GM23338 (cell line): ENCODE results near the gene FAM47B. TPM values are rescaled to one million over a fixed set of nuclear protein-coding genes. Genes with fewer than 3 reads are reported as not detected.
A peak's percentile ranks its signal among the peaks of the same experiment; 100 is the strongest.

Experiments used
- ATAC-seq: fragments of 200-7000 bp; cut with Tn5 transposase; 3 replicates; pipeline ENCODE4 v1.9.1; 2020
- DNase-seq: peaks from one replicate; pipeline ENCODE4 v3.0.0-alpha.2; 2015; ENCODE audit warnings: low spot score
- H2AFZ ChIP-seq: fragments of 200-600 bp; sonication (generic); 2 replicates; pipeline ENCODE4 v1.8.0; 2016; ENCODE audit warnings: antibody characterized with exemption, mild to moderate bottlenecking, moderate library complexity
- H3F3A ChIP-seq: fragments of 200-600 bp; sonication (generic); replicated peaks from 2 replicates; pipeline ENCODE4 v1.8.0; 2017; ENCODE audit warnings: antibody characterized with exemption, mixed run types, low read depth
- H3K27ac ChIP-seq: fragments of 200-600 bp; sonication (generic); 2 replicates; pipeline ENCODE4 v1.6.1; 2016; ENCODE audit warnings: low read depth
- H3K27me3 ChIP-seq: fragments of 200-600 bp; sonication (generic); 2 replicates; pipeline ENCODE4 v1.8.0; 2016; ENCODE audit warnings: mild to moderate bottlenecking, mixed run types, moderate library complexity; ENCODE audit not compliant: insufficient read depth
- H3K36me3 ChIP-seq: fragments of 200-600 bp; sonication (generic); 2 replicates; pipeline ENCODE4 v1.8.0; 2016; ENCODE audit warnings: mild to moderate bottlenecking; ENCODE audit not compliant: insufficient read depth
- H3K4me1 ChIP-seq: fragments of 200-600 bp; sonication (generic); 2 replicates; pipeline ENCODE4 v1.8.0; 2016; ENCODE audit warnings: mild to moderate bottlenecking, moderate library complexity; ENCODE audit not compliant: insufficient read depth
- H3K4me2 ChIP-seq: fragments of 200-600 bp; sonication (generic); 2 replicates; pipeline ENCODE4 v1.7.1; 2017; ENCODE audit warnings: mixed run types
- H3K4me3 ChIP-seq: fragments of 200-600 bp; sonication (generic); 2 replicates; pipeline ENCODE4 v1.6.1; 2016; ENCODE audit warnings: mixed run types
- H3K79me2 ChIP-seq: fragments of 200-600 bp; sonication (generic); replicated peaks from 2 replicates; pipeline ENCODE4 v1.8.0; 2017; ENCODE audit warnings: mild to moderate bottlenecking; ENCODE audit not compliant: insufficient read depth
- H3K9me2 ChIP-seq: fragments of 200-600 bp; sonication (generic); 2 replicates; pipeline ENCODE4 v1.8.0; 2017; ENCODE audit not compliant: insufficient read depth
- H4K20me1 ChIP-seq: fragments of 200-600 bp; sonication (generic); replicated peaks from 2 replicates; pipeline ENCODE4 v1.8.0; 2017; ENCODE audit warnings: mild to moderate bottlenecking; ENCODE audit not compliant: insufficient read depth
- H3K27ac Mint-ChIP-seq: 2 replicates; pipeline ENCODE4 v1.8.0; 2020; ENCODE audit warnings: inconsistent platforms, mild to moderate bottlenecking, moderate library complexity, mixed read lengths
- H3K27me3 Mint-ChIP-seq: 3 replicates; pipeline ENCODE4 v1.8.0; 2022; ENCODE audit warnings: low read depth, mild to moderate bottlenecking, moderate library complexity, mixed read lengths, inconsistent platforms; ENCODE audit not compliant: insufficient read depth, poor library complexity
- H3K36me3 Mint-ChIP-seq: 3 replicates; pipeline ENCODE4 v1.8.0; 2021; ENCODE audit warnings: low read depth, mild to moderate bottlenecking, inconsistent platforms, moderate library complexity, mixed read lengths
- H3K4me1 Mint-ChIP-seq: 3 replicates; pipeline ENCODE4 v1.8.0; 2020; ENCODE audit warnings: mild to moderate bottlenecking, inconsistent platforms, mixed read lengths
- H3K4me3 Mint-ChIP-seq: 3 replicates; pipeline ENCODE4 v1.8.0; 2021; ENCODE audit warnings: moderate library complexity, mild to moderate bottlenecking, inconsistent platforms, mixed read lengths
- H3K9me3 Mint-ChIP-seq: 3 replicates; pipeline ENCODE4 v1.8.0; 2020; ENCODE audit warnings: moderate library complexity, mild to moderate bottlenecking, inconsistent platforms, mixed read lengths
- CREB1 ChIP-seq: fragments of 250-450 bp; sonication (Bioruptor Pico); IDR thresholded peaks from 2 replicates; pipeline ENCODE4 v1.5.0; 2020; ENCODE audit warnings: low read depth, mild to moderate bottlenecking, moderate library complexity
- CTCF ChIP-seq, 2 experiments: fragments of 200-600 bp in 1 of 2; sonication (generic) in 1 of 2; conservative IDR thresholded peaks; 2 replicates each; pipeline versions ENCODE4 v1.5.1 to v1.6.1; 2016 to 2017; ENCODE audit warnings: antibody characterized with exemption in 2 of 2, low read depth in 2 of 2, mild to moderate bottlenecking in 2 of 2, moderate library complexity in 1 of 2
- ETS1 ChIP-seq: IDR thresholded peaks from 2 replicates; pipeline ENCODE4 v1.6.1; 2016; ENCODE audit warnings: antibody characterized with exemption
- EZH2 ChIP-seq: fragments of 200-600 bp; sonication (generic); IDR thresholded peaks from one replicate; pipeline ENCODE4 v1.8.0; 2017; ENCODE audit warnings: antibody characterized with exemption, mild to moderate bottlenecking, low read depth; ENCODE audit not compliant: unreplicated experiment
- NANOG ChIP-seq: IDR thresholded peaks from 2 replicates; pipeline ENCODE4 v1.6.1; 2016; ENCODE audit warnings: antibody characterized with exemption, borderline replicate concordance
- POLR2AphosphoS5 ChIP-seq: IDR thresholded peaks from 2 replicates; pipeline ENCODE4 v1.6.1; 2016; ENCODE audit warnings: antibody characterized with exemption, low read depth
- REST ChIP-seq: IDR thresholded peaks from one replicate; pipeline ENCODE4 v1.6.1; 2018; ENCODE audit warnings: antibody characterized with exemption; ENCODE audit not compliant: unreplicated experiment
- ZNF114 ChIP-seq: fragments of 250-450 bp; sonication (Bioruptor Pico); IDR thresholded peaks from 2 replicates; pipeline ENCODE4 v1.5.0; 2020; ENCODE audit warnings: mild to moderate bottlenecking, moderate library complexity
- ZNF331 ChIP-seq: fragments of 250-450 bp; sonication (Bioruptor Pico); IDR thresholded peaks from 2 replicates; pipeline ENCODE4 v1.5.0; 2020; ENCODE audit warnings: low read depth, mild to moderate bottlenecking, moderate library complexity
- ZNF462 ChIP-seq: fragments of 250-450 bp; sonication (Bioruptor Pico); IDR thresholded peaks from 2 replicates; pipeline ENCODE4 v1.5.0; 2020; ENCODE audit warnings: mild to moderate bottlenecking, moderate library complexity
- polyA plus RNA-seq: library from polyadenylated mRNA; unstranded; fragments of >200 nt; fragmentation: Nextera tagmentation; extraction: Ambion mirVana; gene quantifications from 2 replicates; pipeline ENCODE4 v1.2.1, GENCODE V29; 2016
- total RNA-seq: library from RNA; depleted of rRNA; stranded (reverse); fragments of >200 nt; shearing (Covaris generic); gene quantifications from 2 replicates; pipeline ENCODE4 v1.2.3, GENCODE V29; 2014

Gene FAM47B
- total and polyA plus RNA-seq, 2 experiments from 2014 or later = not detected

GRCh38 chrX:34918856-34919255, 23.7 kb upstream of the FAM47B start:
- H3K9me3 Mint-ChIP-seq = no peaks in the 10 kb centered on the region
- peak; percentile 56 to 66 for TF ChIP-seq CTCF (conservative IDR thresholded peaks at IDR 0.05; ENCODE audit: low read depth in 2 of 2)
- no peak for TF ChIP-seq REST
- H3K36me3 ChIP-seq = no peaks in the 10 kb centered on the region
- no peak overlapping the region for H3K4me3 ChIP-seq
- H3K27me3 ChIP-seq = no peaks in the 10 kb centered on the region
- DNase-seq = peak; percentile 68
- peak; percentile 73 for ATAC-seq
- H3K27me3 Mint-ChIP-seq = peaks cover 2% of the 10 kb centered on the region
- no peaks in the 10 kb centered on the region for H3K4me1 Mint-ChIP-seq
- H3K27ac Mint-ChIP-seq = no peak overlapping the region
- no peaks in the 10 kb centered on the region for H4K20me1 ChIP-seq
- no peaks in the 10 kb centered on the region for H3K4me1 ChIP-seq
- H2AFZ ChIP-seq = no peak overlapping the region
- H3K27ac ChIP-seq = no peak overlapping the region
- no peaks in the 10 kb centered on the region for H3K9me2 ChIP-seq
- H3K79me2 ChIP-seq = no peaks in the 10 kb centered on the region
- H3K4me2 ChIP-seq = no peak overlapping the region
- H3K4me3 Mint-ChIP-seq = no peak overlapping the region
- no peaks in the 10 kb centered on the region for H3K36me3 Mint-ChIP-seq
- H3F3A ChIP-seq = no peaks in the 10 kb centered on the region

- DNase-seq (no peak), ATAC-seq (no peak)
- Histone ChIP-seq H3K4me2 (no peak overlapping the region), H3F3A (no peaks in the 10 kb centered on the region), H3K9me2 (no peaks in the 10 kb centered on the region), H3K4me3 (no peak overlapping the region), H2AFZ (no peak overlapping the region), H3K27me3 (no peaks in the 10 kb centered on the region), H3K27ac (no peak overlapping the region), H3K4me1 (no peaks in the 10 kb centered on the region), H3K36me3 (no peaks in the 10 kb centered on the region), H4K20me1 (no peaks in the 10 kb centered on the region), H3K79me2 (no peaks in the 10 kb centered on the region)
- H3K36me3 Mint-ChIP-seq = no peaks in the 10 kb centered on the region
- no peak overlapping the region for H3K4me3 Mint-ChIP-seq
- H3K4me1 Mint-ChIP-seq = no peaks in the 10 kb centered on the region
- H3K9me3 Mint-ChIP-seq = no peaks in the 10 kb centered on the region
- H3K27ac Mint-ChIP-seq = no peak overlapping the region
- no peaks in the 10 kb centered on the region for H3K27me3 Mint-ChIP-seq
- no peak for TF ChIP-seq POLR2AphosphoS5
- TF ChIP-seq ZNF114 (CRISPR knock-in tag) = no peak
- no peak for TF ChIP-seq ZNF462 (CRISPR knock-in tag)
- TF ChIP-seq EZH2 = no peak
- no peak for TF ChIP-seq NANOG
- no peak for TF ChIP-seq ZNF331 (CRISPR knock-in tag)
- no peak for TF ChIP-seq CREB1
- TF ChIP-seq ETS1 = no peak
These were observed 14.7 kb upstream of the FAM47B start for GRCh38 chrX:34927866-34928265.
